GM23338 (cell line): ENCODE data around the gene CAST. TPM values are rescaled to one million over a fixed set of nuclear protein-coding genes. Genes with fewer than 3 reads are reported as not detected.

Experiments used
- ATAC-seq: fragments of 200-7000 bp; cut with Tn5 transposase; 3 replicates; pipeline ENCODE4 v1.9.1; 2020
- DNase-seq: peaks from one replicate; pipeline ENCODE4 v3.0.0-alpha.2; 2015; ENCODE audit warnings: low spot score
- H2AFZ ChIP-seq: fragments of 200-600 bp; sonication (generic); 2 replicates; pipeline ENCODE4 v1.8.0; 2016; ENCODE audit warnings: antibody characterized with exemption, mild to moderate bottlenecking, moderate library complexity
- H3F3A ChIP-seq: fragments of 200-600 bp; sonication (generic); replicated peaks from 2 replicates; pipeline ENCODE4 v1.8.0; 2017; ENCODE audit warnings: antibody characterized with exemption, mixed run types, low read depth
- H3K27ac ChIP-seq: fragments of 200-600 bp; sonication (generic); 2 replicates; pipeline ENCODE4 v1.6.1; 2016; ENCODE audit warnings: low read depth
- H3K27me3 ChIP-seq: fragments of 200-600 bp; sonication (generic); 2 replicates; pipeline ENCODE4 v1.8.0; 2016; ENCODE audit warnings: mild to moderate bottlenecking, mixed run types, moderate library complexity; ENCODE audit not compliant: insufficient read depth
- H3K36me3 ChIP-seq: fragments of 200-600 bp; sonication (generic); 2 replicates; pipeline ENCODE4 v1.8.0; 2016; ENCODE audit warnings: mild to moderate bottlenecking; ENCODE audit not compliant: insufficient read depth
- H3K4me1 ChIP-seq: fragments of 200-600 bp; sonication (generic); 2 replicates; pipeline ENCODE4 v1.8.0; 2016; ENCODE audit warnings: mild to moderate bottlenecking, moderate library complexity; ENCODE audit not compliant: insufficient read depth
- H3K4me2 ChIP-seq: fragments of 200-600 bp; sonication (generic); 2 replicates; pipeline ENCODE4 v1.7.1; 2017; ENCODE audit warnings: mixed run types
- H3K4me3 ChIP-seq: fragments of 200-600 bp; sonication (generic); 2 replicates; pipeline ENCODE4 v1.6.1; 2016; ENCODE audit warnings: mixed run types
- H3K79me2 ChIP-seq: fragments of 200-600 bp; sonication (generic); replicated peaks from 2 replicates; pipeline ENCODE4 v1.8.0; 2017; ENCODE audit warnings: mild to moderate bottlenecking; ENCODE audit not compliant: insufficient read depth
- H3K9me2 ChIP-seq: fragments of 200-600 bp; sonication (generic); 2 replicates; pipeline ENCODE4 v1.8.0; 2017; ENCODE audit not compliant: insufficient read depth
- H4K20me1 ChIP-seq: fragments of 200-600 bp; sonication (generic); replicated peaks from 2 replicates; pipeline ENCODE4 v1.8.0; 2017; ENCODE audit warnings: mild to moderate bottlenecking; ENCODE audit not compliant: insufficient read depth
- H3K27ac Mint-ChIP-seq: 2 replicates; pipeline ENCODE4 v1.8.0; 2020; ENCODE audit warnings: inconsistent platforms, mild to moderate bottlenecking, moderate library complexity, mixed read lengths
- H3K27me3 Mint-ChIP-seq: 3 replicates; pipeline ENCODE4 v1.8.0; 2022; ENCODE audit warnings: low read depth, mild to moderate bottlenecking, moderate library complexity, mixed read lengths, inconsistent platforms; ENCODE audit not compliant: insufficient read depth, poor library complexity
- H3K36me3 Mint-ChIP-seq: 3 replicates; pipeline ENCODE4 v1.8.0; 2021; ENCODE audit warnings: low read depth, mild to moderate bottlenecking, inconsistent platforms, moderate library complexity, mixed read lengths
- H3K4me1 Mint-ChIP-seq: 3 replicates; pipeline ENCODE4 v1.8.0; 2020; ENCODE audit warnings: mild to moderate bottlenecking, inconsistent platforms, mixed read lengths
- H3K4me3 Mint-ChIP-seq: 3 replicates; pipeline ENCODE4 v1.8.0; 2021; ENCODE audit warnings: moderate library complexity, mild to moderate bottlenecking, inconsistent platforms, mixed read lengths
- H3K9me3 Mint-ChIP-seq: 3 replicates; pipeline ENCODE4 v1.8.0; 2020; ENCODE audit warnings: moderate library complexity, mild to moderate bottlenecking, inconsistent platforms, mixed read lengths
- CTCF ChIP-seq, 2 experiments: fragments of 200-600 bp in 1 of 2; sonication (generic) in 1 of 2; conservative IDR thresholded peaks; 2 replicates each; pipeline versions ENCODE4 v1.5.1 to v1.6.1; 2016 to 2017; ENCODE audit warnings: antibody characterized with exemption in 2 of 2, low read depth in 2 of 2, mild to moderate bottlenecking in 2 of 2, moderate library complexity in 1 of 2
- ETS1 ChIP-seq: IDR thresholded peaks from 2 replicates; pipeline ENCODE4 v1.6.1; 2016; ENCODE audit warnings: antibody characterized with exemption
- EZH2 ChIP-seq: fragments of 200-600 bp; sonication (generic); IDR thresholded peaks from one replicate; pipeline ENCODE4 v1.8.0; 2017; ENCODE audit warnings: antibody characterized with exemption, mild to moderate bottlenecking, low read depth; ENCODE audit not compliant: unreplicated experiment
- JUNB ChIP-seq: IDR thresholded peaks from one replicate; pipeline ENCODE4 v1.6.1; 2016; ENCODE audit warnings: antibody characterized with exemption; ENCODE audit not compliant: unreplicated experiment
- NANOG ChIP-seq: IDR thresholded peaks from 2 replicates; pipeline ENCODE4 v1.6.1; 2016; ENCODE audit warnings: antibody characterized with exemption, borderline replicate concordance
- POLR2AphosphoS5 ChIP-seq: IDR thresholded peaks from 2 replicates; pipeline ENCODE4 v1.6.1; 2016; ENCODE audit warnings: antibody characterized with exemption, low read depth
- REST ChIP-seq: IDR thresholded peaks from one replicate; pipeline ENCODE4 v1.6.1; 2018; ENCODE audit warnings: antibody characterized with exemption; ENCODE audit not compliant: unreplicated experiment
- STAT1 ChIP-seq: IDR thresholded peaks from one replicate; pipeline ENCODE4 v1.6.1; 2016; ENCODE audit warnings: antibody characterized with exemption; ENCODE audit not compliant: unreplicated experiment
- ZNF331 ChIP-seq: fragments of 250-450 bp; sonication (Bioruptor Pico); IDR thresholded peaks from 2 replicates; pipeline ENCODE4 v1.5.0; 2020; ENCODE audit warnings: low read depth, mild to moderate bottlenecking, moderate library complexity
- polyA plus RNA-seq: library from polyadenylated mRNA; unstranded; fragments of >200 nt; fragmentation: Nextera tagmentation; extraction: Ambion mirVana; gene quantifications from 2 replicates; pipeline ENCODE4 v1.2.1, GENCODE V29; 2016
- total RNA-seq: library from RNA; depleted of rRNA; stranded (reverse); fragments of >200 nt; shearing (Covaris generic); gene quantifications from 2 replicates; pipeline ENCODE4 v1.2.3, GENCODE V29; 2014

CAST gene
- total and polyA plus RNA-seq, 2 experiments from 2014 or later = 37.9 to 57.7 TPM

- TF ChIP-seq REST = no peak
- TF ChIP-seq POLR2AphosphoS5 = no peak
- no peak for TF ChIP-seq JUNB
- TF ChIP-seq ETS1 = no peak
- no peak for TF ChIP-seq STAT1
- TF ChIP-seq CTCF (conservative IDR thresholded peaks at IDR 0.05; ENCODE audit: low read depth in 2 of 2) = no peak
- no peak for TF ChIP-seq NANOG
- TF ChIP-seq ZNF331 (CRISPR knock-in tag) = no peak
Measured at GRCh38 chr5:96658272-96658671, 3.9 kb upstream of the CAST start (continued).

- peaks cover 15% of the 10 kb centered on the region for H3K4me1 Mint-ChIP-seq
- H3K36me3 Mint-ChIP-seq = no peaks in the 10 kb centered on the region
- DNase-seq (no peak), ATAC-seq (no peak)
- Histone ChIP-seq H3K27ac (no peak overlapping the region), H3K4me3 (no peak overlapping the region), H4K20me1 (0 out of 2 replicates have a peak, but pooled peaks cover 5% of the 10 kb centered on the region), H3K36me3 (no peaks in the 10 kb centered on the region), H3K4me2 (no peak overlapping the region), H3F3A (peaks cover 4% of the 10 kb centered on the region; the same call in 1 of the 2 replicates), H3K79me2 (no peaks in the 10 kb centered on the region; the same call in 1 of the 2 replicates), H3K9me2 (no peaks in the 10 kb centered on the region), H3K4me1 (peaks cover 8% of the 10 kb centered on the region), H3K27me3 (peaks cover 38% of the 10 kb centered on the region), H2AFZ (no peak overlapping the region)
- H3K27ac Mint-ChIP-seq = no peak overlapping the region
- TF ChIP-seq NANOG (no peak), EZH2 (no peak), POLR2AphosphoS5 (no peak), CTCF (conservative IDR thresholded peaks at IDR 0.05; ENCODE audit: low read depth in 2 of 2) (no peak)
- H3K4me3 Mint-ChIP-seq = no peak overlapping the region
- H3K9me3 Mint-ChIP-seq = no peaks in the 10 kb centered on the region
- peaks cover 19% of the 10 kb centered on the region for H3K27me3 Mint-ChIP-seq
Measured at GRCh38 chr5:96659170-96659569, 3.0 kb upstream of the CAST start.
